GM18519 (cell line): ENCODE data around the gene MSH2.

ENCODE experiments used
- ATAC-seq: cut with Tn5 transposase; IDR thresholded peaks from one replicate; pipeline ENCODE4 v1.9.1; 2021; ENCODE audit warnings: mild to moderate bottlenecking, moderate library complexity; ENCODE audit not compliant: unreplicated experiment, low FRiP score

Gene MSH2

GRCh38 chr2:47528874-47529273 lies 125.9 kb downstream of the MSH2 start:
- no peak for ATAC-seq

GRCh38 chr2:47530105-47530760 lies 127.3 kb downstream of the MSH2 start:
- no peak for ATAC-seq

- no peak for ATAC-seq
These were observed 128.6 kb downstream of the MSH2 start for GRCh38 chr2:47531378-47532042.
